Choroid plexus epithelial cell (primary cell): ENCODE data around the gene ZBTB33.

Experiments
- DNase-seq: peaks from one replicate; pipeline ENCODE4 v3.0.0-alpha.2; 2010; ENCODE audit warnings: low read depth
- H3K4me3 ChIP-seq: 2 replicates; pipeline ENCODE4 v1.5.1; 2011; ENCODE audit warnings: low read depth, mild to moderate bottlenecking, control low read depth, low read length, moderate library complexity
- TF ChIP-seq, protein P1 (sequence below): conservative IDR thresholded peaks from 2 replicates; pipeline ENCODE4 v1.5.1; 2011; ENCODE audit warnings: low read depth, mild to moderate bottlenecking, control low read depth, inconsistent platforms, low read length, moderate library complexity

ZBTB33 gene

DNA sequence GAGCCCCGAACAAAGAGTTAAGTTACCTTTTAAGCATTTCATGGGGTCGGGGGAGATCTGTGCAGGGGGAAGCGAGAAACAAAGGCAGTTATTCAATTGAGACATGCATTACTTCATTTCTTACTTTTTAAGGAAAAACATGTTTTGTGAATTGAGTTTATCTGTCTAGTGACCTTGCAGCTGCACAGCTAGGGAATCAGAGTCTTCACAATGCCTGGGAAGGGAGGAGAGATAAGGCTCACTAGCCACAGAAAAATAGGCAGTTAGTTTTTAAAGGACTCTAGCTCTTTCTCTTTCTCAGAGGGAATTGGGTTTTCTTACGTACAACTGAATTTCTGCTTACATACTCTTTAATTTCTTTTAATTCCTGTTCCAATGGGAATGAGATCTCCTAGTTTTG lies 26.2 kb upstream of the ZBTB33 start:
- TF ChIP-seq, protein P1, sequence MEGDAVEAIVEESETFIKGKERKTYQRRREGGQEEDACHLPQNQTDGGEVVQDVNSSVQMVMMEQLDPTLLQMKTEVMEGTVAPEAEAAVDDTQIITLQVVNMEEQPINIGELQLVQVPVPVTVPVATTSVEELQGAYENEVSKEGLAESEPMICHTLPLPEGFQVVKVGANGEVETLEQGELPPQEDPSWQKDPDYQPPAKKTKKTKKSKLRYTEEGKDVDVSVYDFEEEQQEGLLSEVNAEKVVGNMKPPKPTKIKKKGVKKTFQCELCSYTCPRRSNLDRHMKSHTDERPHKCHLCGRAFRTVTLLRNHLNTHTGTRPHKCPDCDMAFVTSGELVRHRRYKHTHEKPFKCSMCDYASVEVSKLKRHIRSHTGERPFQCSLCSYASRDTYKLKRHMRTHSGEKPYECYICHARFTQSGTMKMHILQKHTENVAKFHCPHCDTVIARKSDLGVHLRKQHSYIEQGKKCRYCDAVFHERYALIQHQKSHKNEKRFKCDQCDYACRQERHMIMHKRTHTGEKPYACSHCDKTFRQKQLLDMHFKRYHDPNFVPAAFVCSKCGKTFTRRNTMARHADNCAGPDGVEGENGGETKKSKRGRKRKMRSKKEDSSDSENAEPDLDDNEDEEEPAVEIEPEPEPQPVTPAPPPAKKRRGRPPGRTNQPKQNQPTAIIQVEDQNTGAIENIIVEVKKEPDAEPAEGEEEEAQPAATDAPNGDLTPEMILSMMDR, result no peak
- H3K4me3 ChIP-seq, result no peak overlapping the region
- DNase-seq, result no peak

DNA sequence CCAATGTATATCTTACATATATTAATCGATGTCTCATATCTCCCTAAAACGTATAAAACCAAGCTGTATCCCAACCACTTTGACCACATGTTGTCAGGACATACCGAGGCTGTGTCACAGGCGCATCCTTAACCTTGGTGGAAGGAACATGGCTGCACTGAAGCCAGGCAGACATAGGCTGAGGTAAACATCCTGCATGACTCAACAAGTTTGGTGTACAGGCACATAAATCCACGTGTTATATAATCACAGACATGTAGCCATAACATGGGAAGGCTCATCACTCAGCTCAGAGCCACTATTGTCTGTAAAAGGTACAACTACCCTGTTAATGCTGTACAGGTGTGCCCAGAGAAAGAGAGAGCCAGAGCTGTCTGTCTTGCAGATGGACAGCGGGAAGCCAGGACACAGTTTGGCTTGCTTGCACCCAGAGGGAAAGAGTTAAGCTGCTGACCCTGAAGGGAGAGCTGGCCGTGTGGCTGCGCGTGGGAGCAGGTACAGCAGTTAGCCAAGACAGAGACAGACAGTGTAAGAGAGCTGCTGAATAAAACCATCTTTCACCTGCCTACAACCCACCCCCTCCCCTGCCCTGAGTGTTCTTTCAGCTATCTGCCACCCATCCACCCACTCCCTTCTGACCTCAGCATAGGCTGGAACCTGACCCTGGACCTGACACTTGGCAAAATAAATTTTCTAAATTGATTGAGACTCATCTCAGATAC lies 22.3 kb upstream of the ZBTB33 start:
- no peak overlapping the region for H3K4me3 ChIP-seq
- DNase-seq, result no peak
- TF ChIP-seq, protein P1, result no peak

GRCh38 chrX:120235284-120235683 lies 15.3 kb upstream of the ZBTB33 start:
- no peak for DNase-seq
- TF ChIP-seq, protein P1, result no peak
- no peak overlapping the region for H3K4me3 ChIP-seq

DNA sequence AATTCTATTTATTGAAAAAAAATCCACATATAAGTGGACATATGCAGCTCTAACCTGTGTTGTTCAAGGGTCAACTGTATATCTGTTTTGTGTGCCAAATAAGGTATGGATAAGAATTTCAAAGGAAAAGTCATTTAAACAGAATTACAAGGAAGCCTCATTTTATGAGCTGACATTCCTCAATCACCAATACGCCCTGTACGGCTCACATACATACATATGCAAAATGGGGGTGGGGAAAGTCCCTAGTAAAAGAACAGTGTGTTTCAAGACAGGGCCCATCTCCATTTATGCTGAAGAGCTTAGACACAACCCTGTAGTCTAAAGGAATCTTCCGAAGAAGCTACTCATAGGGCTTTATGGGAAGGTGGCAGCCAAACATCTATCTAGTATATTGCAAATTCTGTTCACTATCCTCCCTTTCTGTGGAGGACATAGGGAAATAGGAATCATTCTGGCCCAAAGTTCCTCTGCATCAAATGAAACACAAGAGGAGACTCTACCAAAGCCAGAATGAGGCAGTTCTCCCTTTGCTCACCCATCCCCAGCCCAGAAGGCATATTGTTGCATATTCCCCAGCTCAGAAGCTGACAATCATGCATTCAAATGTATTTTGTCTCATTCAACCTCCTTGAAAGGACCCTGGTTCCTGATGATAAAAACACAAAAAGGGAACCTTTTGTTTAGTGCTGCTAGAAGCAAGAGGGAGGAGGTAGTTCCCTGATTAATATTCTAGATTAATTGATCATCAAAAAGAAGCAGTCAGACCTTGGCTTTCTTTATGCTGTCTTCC lies 13.7 kb upstream of the ZBTB33 start:
- no peak overlapping the region for H3K4me3 ChIP-seq
- TF ChIP-seq, protein P1, result no peak
- no peak for DNase-seq

- TF ChIP-seq, protein P1, result no peak
- no peak overlapping the region for H3K4me3 ChIP-seq
- no peak for DNase-seq
These were observed 11.7 kb upstream of the ZBTB33 start for GRCh38 chrX:120238933-120239332.

DNA sequence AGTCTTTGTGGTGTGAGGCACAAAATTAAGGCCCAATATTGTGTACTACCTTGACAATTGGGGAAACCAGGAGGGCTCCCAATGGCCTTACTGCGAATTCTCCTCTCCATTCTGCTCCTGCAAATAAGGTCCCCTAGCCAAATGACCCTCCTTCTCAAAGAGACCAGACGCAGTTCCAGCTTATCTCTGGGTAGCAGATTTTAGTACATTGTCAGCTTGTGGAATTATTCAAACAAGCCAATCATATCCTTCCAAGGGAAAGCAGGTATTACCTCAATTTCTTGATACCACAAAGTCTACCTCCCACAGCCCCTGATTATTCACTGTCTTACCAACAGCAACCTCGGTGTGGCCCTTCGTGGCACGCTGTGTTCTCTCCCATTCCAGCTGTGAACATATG lies 7.8 kb upstream of the ZBTB33 start:
- TF ChIP-seq, protein P1, result no peak
- DNase-seq, result no peak
- H3K4me3 ChIP-seq, result no peak overlapping the region
